HL-60/S4 treated with retinoic acid at 250 ng/mL for 4 days and 3 days (cell line): ENCODE measurements around the gene HBD.
"Not testable (repeated sequence)": the region's sequence is repeated elsewhere in the genome, so short reads cannot be mapped to it uniquely, and the experiment has no call there.

ENCODE experiments used
- in situ Hi-C: fragments of 300-500 bp; cut with MboI; formaldehyde crosslinking; loops from 2 replicates; pipeline ENCODE4 v1.7.0; 2022; ENCODE audit warnings: low sequenced_read_pairs

The HBD gene

DNA sequence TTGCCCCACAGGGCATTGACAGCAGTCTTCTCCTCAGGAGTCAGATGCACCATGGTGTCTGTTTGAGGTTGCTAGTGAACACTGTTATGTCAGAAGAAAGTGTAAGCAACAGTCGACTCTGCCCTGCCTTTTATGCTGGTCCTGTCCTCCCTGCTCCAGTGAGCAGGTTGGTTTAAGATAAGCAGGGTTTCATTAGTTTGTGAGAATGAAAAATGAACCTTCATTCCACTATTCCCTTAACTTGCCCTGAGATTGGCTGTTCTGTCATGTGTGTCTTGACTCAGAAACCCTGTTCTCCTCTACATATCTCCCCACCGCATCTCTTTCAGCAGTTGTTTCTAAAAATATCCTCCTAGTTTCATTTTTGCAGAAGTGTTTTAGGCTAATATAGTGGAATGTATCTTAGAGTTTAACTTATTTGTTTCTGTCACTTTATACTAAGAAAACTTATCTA lies at the start of gene HBD:
Gene HBD, minus strand, starts transcription at position 103 of the 454 bp plus-strand sequence. Its CDS starts 50 bp downstream, at position 53.
- in situ Hi-C loops: no loop called here

- in situ Hi-C loops: no loop called here
Observed at GRCh38 chr11:5283882-5284281, 49.6 kb upstream of the HBD start.

GRCh38 chr11:5283086-5283485 lies 48.8 kb upstream of the HBD start:
- in situ Hi-C loops: no loop called here

DNA sequence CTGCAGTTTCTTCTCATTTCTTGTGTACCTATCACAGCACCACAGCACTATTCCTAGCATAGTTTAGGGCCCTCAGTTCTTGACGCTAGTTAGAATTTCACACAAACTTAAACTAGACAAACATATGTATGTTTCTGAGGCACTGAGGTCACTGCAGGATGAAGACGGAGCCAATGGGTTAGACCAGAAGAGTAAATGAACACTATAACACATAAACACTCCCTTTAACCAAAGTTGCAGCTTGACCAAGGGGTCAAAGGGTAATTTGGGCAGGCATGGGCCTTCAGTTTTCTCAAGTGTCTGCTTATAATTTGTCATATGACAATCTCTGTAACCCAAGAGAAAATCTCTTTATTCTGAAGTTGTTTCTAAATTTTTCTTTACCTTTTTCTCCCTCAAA lies 48.3 kb upstream of the HBD start:
- in situ Hi-C loops: no loop called here

GRCh38 chr11:5281596-5281995 lies 47.3 kb upstream of the HBD start:
- in situ Hi-C loops: no loop called here

- in situ Hi-C loops: no loop called here
Observed at GRCh38 chr11:5280582-5281102, 46.4 kb upstream of the HBD start.

- in situ Hi-C loops: no loop called here
Observed at GRCh38 chr11:5279471-5280090, 45.3 kb upstream of the HBD start.

GRCh38 chr11:5277807-5278382 lies 43.6 kb upstream of the HBD start:
- in situ Hi-C loops: no loop called here

DNA sequence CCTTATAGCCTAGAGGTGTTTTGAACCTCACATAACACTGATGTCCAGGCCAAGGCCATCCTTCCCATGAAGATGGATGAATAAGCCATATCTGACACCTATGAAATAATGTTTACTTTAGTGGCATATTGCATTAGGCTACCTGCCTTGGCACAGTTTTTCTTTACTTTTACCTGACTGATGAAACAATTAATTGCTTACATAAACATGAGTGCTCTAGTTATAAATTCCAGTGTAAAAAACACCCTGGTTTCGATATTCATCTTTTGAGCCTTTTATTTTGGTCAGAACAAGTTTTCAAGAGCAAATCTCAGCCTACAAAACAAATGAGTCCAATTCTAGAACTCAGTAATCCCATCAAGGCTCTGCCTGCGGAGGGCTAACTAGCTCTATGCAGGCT lies 42.4 kb upstream of the HBD start:
- in situ Hi-C loops: no loop called here

DNA sequence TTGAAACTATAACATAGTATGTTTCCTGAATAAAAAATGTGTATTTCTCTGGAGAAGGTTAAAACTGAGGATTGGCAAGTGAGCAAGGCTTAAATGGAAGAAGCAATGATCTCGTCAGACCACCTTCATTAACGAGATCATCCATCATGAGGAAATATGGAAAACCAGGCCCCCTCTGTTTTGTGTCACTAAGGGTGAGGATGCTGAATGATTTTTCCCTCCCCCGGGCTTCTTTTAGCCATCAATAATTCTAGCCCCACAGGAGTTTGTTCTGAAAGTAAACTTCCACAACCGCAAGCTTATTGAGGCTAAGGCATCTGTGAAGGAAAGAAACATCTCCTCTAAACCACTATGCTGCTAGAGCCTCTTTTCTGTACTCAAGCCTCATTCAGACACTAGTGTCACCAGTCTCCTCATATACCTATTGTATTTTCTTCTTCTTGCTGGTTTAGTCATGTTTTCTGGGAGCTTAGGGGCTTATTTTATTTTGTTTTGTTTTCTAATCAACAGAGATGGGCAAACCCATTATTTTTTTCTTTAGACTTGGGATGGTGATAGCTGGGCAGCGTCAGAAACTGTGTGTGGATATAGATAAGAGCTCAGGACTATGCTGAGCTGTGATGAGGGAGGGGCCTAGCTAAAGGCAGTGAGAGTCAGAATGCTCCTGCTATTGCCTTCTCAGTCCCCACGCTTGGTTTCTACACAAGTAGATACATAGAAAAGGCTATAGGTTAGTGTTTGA lies 41.3 kb upstream of the HBD start:
- in situ Hi-C loops: no loop called here

GRCh38 chr11:5274395-5274794 lies 40.1 kb upstream of the HBD start:
- in situ Hi-C loops: no loop called here

- in situ Hi-C loops: no loop called here
Observed at GRCh38 chr11:5272395-5273017, 38.2 kb upstream of the HBD start.

- in situ Hi-C loops: no loop called here
Observed at GRCh38 chr11:5269715-5270147, 35.4 kb upstream of the HBD start, which contains the start of gene HBE1. TSS of gene HBE1 (minus strand) at chr11:5269945. CDS start at chr11:5269890, 55 bp downstream.

- in situ Hi-C loops: no loop called here
Observed at GRCh38 chr11:5267033-5267563, 32.8 kb upstream of the HBD start.

DNA sequence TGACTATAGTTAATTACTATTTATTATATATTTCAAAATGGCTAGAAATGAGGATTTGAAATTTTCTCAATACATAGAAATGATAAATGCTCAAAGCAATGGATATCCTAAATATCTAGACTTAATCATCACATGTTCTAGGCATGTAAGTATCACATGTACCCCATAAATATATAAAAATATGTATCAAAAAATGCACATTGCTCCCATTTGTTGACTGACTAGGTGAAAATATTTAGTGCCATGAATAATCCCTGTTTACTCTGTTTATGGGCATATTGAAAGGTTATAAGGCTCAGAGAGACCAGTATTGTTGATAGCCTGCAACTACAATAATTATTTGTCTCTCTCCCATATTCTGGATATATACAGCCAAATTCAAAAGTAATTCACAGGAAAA lies 32.3 kb upstream of the HBD start:
- in situ Hi-C loops: no loop called here

DNA sequence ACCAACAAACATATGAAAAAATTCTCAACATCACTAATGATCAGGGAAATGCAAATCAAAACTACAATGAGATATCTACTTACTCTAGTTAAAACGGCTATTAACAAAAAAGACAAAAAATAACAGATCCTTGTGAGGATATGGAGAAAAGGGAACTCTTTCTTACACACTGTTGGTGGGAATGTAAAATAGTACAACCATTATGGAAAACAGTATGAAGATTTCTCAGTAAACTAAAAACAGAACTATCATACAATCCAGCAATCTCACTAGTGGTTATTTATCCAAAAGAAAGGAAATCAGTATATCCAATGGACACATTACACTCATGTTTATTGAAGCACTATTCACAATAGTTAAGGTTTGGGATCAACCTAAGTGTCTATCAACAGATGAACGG lies 31.5 kb upstream of the HBD start:
- in situ Hi-C loops: no loop called here

DNA sequence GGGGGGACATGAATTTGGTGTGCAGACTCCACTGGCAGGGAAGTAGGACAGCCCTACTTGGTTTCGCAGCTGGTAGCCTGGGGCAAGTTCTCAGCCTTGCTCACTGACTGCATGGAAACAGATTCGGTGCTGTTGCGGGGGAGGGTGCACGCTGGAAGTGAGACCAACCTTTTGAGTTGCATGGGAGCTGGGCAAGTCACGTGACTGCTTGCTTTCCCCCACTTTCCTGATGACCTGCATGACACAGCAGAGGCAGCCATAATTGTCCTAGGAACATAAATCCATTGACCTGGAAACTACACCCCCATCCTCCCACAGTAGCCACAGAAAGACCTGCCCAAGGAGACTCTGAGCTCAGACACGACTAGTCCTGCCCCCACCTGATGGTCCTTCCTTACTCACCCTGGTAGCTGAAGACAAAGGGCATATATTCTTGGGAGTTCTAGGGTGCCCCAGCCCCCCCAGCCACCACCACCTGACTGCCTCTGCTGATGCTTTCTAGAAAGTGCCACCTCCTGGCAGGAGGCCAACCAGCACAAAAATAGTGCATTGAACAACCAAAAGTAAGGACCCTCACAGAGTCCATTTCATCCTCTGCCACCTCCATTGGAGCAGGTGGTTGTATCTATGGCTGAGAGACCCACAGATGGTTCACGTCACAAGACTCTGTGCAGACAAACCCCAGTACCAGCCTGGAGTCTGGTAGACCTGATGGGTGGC lies 24.4 kb upstream of the HBD start:
- in situ Hi-C loops: no loop called here

- in situ Hi-C loops: no loop called here
Observed at GRCh38 chr11:5257296-5257695, 23.0 kb upstream of the HBD start.

DNA sequence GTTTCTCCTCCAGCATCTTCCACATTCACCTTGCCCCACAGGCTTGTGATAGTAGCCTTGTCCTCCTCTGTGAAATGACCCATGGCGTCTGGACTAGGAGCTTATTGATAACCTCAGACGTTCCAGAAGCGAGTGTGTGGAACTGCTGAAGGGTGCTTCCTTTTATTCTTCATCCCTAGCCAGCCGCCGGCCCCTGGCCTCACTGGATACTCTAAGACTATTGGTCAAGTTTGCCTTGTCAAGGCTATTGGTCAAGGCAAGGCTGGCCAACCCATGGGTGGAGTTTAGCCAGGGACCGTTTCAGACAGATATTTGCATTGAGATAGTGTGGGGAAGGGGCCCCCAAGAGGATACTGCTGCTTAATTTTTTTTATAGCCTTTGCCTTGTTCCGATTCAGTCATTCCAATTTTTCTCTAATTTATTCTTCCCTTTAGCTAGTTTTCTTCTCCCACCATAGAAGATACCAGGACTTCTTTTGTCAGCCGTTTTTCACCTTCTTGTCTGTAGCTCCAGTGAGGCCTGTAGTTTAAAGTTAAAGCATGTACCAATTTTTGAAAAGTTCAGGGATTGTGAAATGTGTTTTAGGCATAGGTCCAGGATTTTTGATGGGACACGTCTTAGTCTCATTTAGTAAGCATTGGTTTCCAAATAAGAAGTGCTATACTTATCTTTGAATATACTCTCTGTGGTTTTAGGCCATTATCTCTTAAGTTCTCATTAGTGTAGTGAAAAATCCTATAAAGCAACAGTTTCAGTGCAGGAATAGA lies 20.5 kb upstream of the HBD start, which contains the start of gene HBG2:
Gene HBG2, minus strand, starts transcription at position 136 of the 768 bp plus-strand sequence. Its CDS starts 53 bp downstream, at position 83.
- in situ Hi-C loops: not testable (repeated sequence)

GRCh38 chr11:5254023-5254422 lies 19.7 kb upstream of the HBD start:
- in situ Hi-C loops: not testable (repeated sequence)
